ENCODE data around the gene AFAP1L2. TPM values are rescaled to one million over a fixed set of nuclear protein-coding genes. Genes with fewer than 3 reads are reported as not detected.

The AFAP1L2 gene
- total RNA-seq, 1 experiment from 2014 or later: 17.6 TPM

- in situ Hi-C loops (cut with HindIII; ENCODE audit: low pct_unique_long_range_greater_than_20kb, low sequenced_read_pairs): no loop called here
Measured at GRCh38 chr10:114308531-114309363, 95.6 kb downstream of the AFAP1L2 start.

GRCh38 chr10:114307731-114308130 is 96.6 kb downstream of the AFAP1L2 start:
- DNase-seq (ENCODE audit: low read depth): no peak
- in situ Hi-C loops (cut with HindIII; ENCODE audit: low pct_unique_long_range_greater_than_20kb, low sequenced_read_pairs): no loop called here

More at GRCh38 chr10:114308531-114309363, 95.6 kb downstream of the AFAP1L2 start:
- peak; percentile 67 for DNase-seq (ENCODE audit: low read depth)

GRCh38 chr10:114306116-114306973 is 98.0 kb downstream of the AFAP1L2 start:
- DNase-seq (ENCODE audit: low read depth): peak; percentile 94
- in situ Hi-C loops (cut with HindIII; ENCODE audit: low pct_unique_long_range_greater_than_20kb, low sequenced_read_pairs): no loop called here

- DNase-seq (ENCODE audit: low read depth): no peak
- in situ Hi-C loops (cut with HindIII; ENCODE audit: low pct_unique_long_range_greater_than_20kb, low sequenced_read_pairs): no loop called here
Measured at GRCh38 chr10:114305521-114305925, 98.8 kb downstream of the AFAP1L2 start.

- peak; percentile 79 for DNase-seq (ENCODE audit: low read depth)
- in situ Hi-C loops (cut with HindIII; ENCODE audit: low pct_unique_long_range_greater_than_20kb, low sequenced_read_pairs): no loop called here
Measured at GRCh38 chr10:114304571-114305421, 99.5 kb downstream of the AFAP1L2 start.

- in situ Hi-C loops (cut with HindIII; ENCODE audit: low pct_unique_long_range_greater_than_20kb, low sequenced_read_pairs): no loop called here
- peak; percentile 86 for DNase-seq (ENCODE audit: low read depth)
Measured at GRCh38 chr10:114304017-114304570, 100.2 kb downstream of the AFAP1L2 start.

- in situ Hi-C loops (cut with HindIII; ENCODE audit: low pct_unique_long_range_greater_than_20kb, low sequenced_read_pairs): no loop called here
- no peak for DNase-seq (ENCODE audit: low read depth)
Measured at GRCh38 chr10:114303556-114303955, 100.7 kb downstream of the AFAP1L2 start.

- DNase-seq (ENCODE audit: low read depth): no peak
- in situ Hi-C loops (cut with HindIII; ENCODE audit: low pct_unique_long_range_greater_than_20kb, low sequenced_read_pairs): no loop called here
Measured at GRCh38 chr10:114301951-114302710, 102.2 kb downstream of the AFAP1L2 start.

GRCh38 chr10:114301177-114301576 is 103.1 kb downstream of the AFAP1L2 start:
- in situ Hi-C loops (cut with HindIII; ENCODE audit: low pct_unique_long_range_greater_than_20kb, low sequenced_read_pairs): no loop called here
- no peak for DNase-seq (ENCODE audit: low read depth)

GRCh38 chr10:114300036-114300645 is 104.2 kb downstream of the AFAP1L2 start:
- DNase-seq (ENCODE audit: low read depth): no peak
- in situ Hi-C loops (cut with HindIII; ENCODE audit: low pct_unique_long_range_greater_than_20kb, low sequenced_read_pairs): no loop called here

- in situ Hi-C loops (cut with HindIII; ENCODE audit: low pct_unique_long_range_greater_than_20kb, low sequenced_read_pairs): no loop called here
- no peak for DNase-seq (ENCODE audit: low read depth)
Measured at GRCh38 chr10:114297136-114297705, 107.1 kb downstream of the AFAP1L2 start.

- in situ Hi-C loops (cut with HindIII; ENCODE audit: low pct_unique_long_range_greater_than_20kb, low sequenced_read_pairs): no loop called here
- peak; percentile 14 for DNase-seq (ENCODE audit: low read depth)
Measured at GRCh38 chr10:114295393-114295792, 108.9 kb downstream of the AFAP1L2 start.

GRCh38 chr10:114294549-114294948 is 109.8 kb downstream of the AFAP1L2 start:
- in situ Hi-C loops (cut with HindIII; ENCODE audit: low pct_unique_long_range_greater_than_20kb, low sequenced_read_pairs): no loop called here
- no peak for DNase-seq (ENCODE audit: low read depth)

- in situ Hi-C loops (cut with HindIII; ENCODE audit: low pct_unique_long_range_greater_than_20kb, low sequenced_read_pairs): no loop called here
- no peak for DNase-seq (ENCODE audit: low read depth)
Measured at GRCh38 chr10:114293075-114293474, 111.2 kb downstream of the AFAP1L2 start.

GRCh38 chr10:114291516-114291915 is 112.8 kb downstream of the AFAP1L2 start:
- in situ Hi-C loops (cut with HindIII; ENCODE audit: low pct_unique_long_range_greater_than_20kb, low sequenced_read_pairs): no loop called here
- DNase-seq (ENCODE audit: low read depth): no peak

GRCh38 chr10:114291076-114291475 is 113.2 kb downstream of the AFAP1L2 start:
- no peak for DNase-seq (ENCODE audit: low read depth)
- in situ Hi-C loops (cut with HindIII; ENCODE audit: low pct_unique_long_range_greater_than_20kb, low sequenced_read_pairs): no loop called here

- in situ Hi-C loops (cut with HindIII; ENCODE audit: low pct_unique_long_range_greater_than_20kb, low sequenced_read_pairs): no loop called here
Measured at GRCh38 chr10:114290038-114290437, 114.3 kb downstream of the AFAP1L2 start.

More at GRCh38 chr10:114290038-114290437, 114.3 kb downstream of the AFAP1L2 start:
- no peak for DNase-seq (ENCODE audit: low read depth)

All from Caki2 (cell line).